Stimulated activated CD4-positive, alpha-beta T cell treated with anti-CD3 and anti-CD28 coated beads, Interleukin-15, amount 100 ng/mL, for 24 hours (primary cell): ENCODE measurements around the gene ASNSD1.
"Not testable (repeated sequence)": the region's sequence is repeated elsewhere in the genome, so short reads cannot be mapped to it uniquely, and the experiment has no call there.

Experiments used
- DNase-seq: peaks from one replicate; pipeline ENCODE4 v3.0.0-alpha.2; 2020

ASNSD1 gene

DNA sequence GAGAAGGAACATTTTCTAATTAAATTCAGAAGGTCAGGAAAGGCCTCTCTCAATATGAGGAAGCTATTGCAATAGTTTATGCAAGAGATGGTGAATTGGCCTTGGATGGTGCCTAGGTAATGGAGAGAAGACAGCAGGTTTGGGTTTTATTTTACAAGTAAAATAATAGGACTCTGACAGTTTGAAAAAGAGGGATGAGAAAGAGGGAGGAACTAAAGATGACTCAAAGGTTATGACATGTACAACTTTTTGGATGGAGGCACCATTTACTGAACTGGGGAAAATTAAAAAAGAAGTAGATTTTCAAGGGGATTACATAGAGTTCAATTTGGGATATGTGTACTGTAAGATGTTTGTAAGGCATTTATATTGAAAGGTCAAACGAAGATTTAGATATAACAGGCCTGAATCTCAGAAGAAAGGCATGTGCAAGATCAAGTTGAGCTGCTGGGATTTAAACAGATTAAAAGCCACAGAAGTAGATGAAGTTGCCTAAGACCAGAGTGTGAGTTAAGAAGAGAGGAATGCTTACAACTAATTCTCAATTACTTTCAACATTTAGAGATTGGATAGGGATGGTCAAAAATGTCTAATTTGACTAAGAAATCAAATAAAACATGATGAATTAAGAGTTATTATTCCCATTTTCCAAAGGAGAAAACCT is 12.3 kb upstream of the ASNSD1 start:
- no peak for DNase-seq

DNA sequence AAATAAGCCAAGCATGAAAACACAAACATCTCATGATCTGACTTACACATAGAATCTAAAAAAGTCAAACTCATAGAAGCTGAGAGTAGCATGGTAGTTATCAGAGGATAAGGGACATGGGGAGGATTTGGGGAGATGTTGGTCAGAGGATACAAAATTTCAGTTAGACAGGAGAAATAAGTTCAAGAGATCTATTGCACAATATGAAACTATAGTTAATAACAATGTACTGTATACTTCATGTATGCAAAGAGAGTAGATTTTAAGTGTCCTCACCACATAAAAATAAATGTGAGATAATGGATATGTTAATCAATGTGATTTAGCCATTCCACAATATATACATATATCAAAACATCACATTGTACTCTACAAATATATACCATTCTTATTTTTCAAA is 10.0 kb upstream of the ASNSD1 start:
- no peak for DNase-seq

DNA sequence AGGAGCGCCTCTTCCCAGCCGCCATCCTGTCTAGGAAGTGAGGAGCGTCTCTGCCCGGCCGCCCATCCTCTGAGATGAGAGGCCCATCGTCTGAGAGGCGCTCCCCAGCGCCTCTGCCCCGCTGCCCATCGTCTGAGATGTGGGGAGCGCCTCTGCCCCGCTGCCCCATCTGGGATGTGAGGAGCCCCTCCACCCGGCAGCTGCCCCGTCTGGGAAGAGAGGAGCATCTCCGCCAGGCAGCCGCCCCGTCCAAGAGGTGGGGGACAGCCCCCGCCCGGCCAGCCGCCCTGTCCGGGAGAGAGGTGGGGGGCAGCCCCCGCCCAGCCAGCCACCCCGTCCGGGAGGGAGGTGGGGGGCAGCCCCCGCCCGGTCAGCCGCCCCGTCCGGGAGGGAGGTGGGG is 7.8 kb upstream of the ASNSD1 start:
- not testable (repeated sequence) for DNase-seq

DNA sequence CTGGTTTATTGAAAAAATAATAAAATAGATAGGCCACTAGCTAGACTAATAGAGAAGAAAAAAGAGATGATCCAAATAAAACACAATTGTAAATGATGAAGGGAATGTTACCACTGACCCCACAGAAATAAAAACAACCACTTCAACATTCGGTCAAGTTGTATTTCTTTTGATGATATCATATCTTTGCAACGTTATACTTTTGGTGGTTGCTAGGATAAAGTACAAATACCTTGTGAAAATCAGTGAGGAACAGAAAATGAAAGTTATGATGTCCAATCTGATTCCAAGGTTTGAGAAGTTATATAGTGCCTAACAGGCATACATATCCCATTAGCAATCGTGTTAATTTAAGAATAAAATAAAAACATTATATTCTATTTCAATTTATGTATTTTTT is 6.6 kb upstream of the ASNSD1 start:
- DNase-seq = no peak

DNA sequence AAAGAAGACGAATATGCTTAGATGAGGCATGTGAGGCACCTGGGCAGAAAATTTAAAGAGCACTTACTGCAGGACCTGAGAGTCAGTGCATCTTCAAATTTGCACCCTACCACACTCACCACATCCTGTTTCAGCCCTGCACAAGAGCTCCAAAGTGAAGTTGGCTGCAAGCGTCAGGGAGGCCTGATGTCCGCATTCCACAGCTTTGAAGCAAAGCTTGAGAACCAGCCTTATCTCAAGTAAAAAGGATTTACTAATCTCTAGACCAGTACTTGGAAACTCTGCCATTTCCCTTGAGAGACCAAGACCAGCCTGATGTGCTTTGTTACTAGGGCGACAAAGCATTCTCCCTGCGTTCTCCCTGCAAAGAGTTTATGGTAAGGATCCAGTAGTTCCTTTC is 3.4 kb upstream of the ASNSD1 start:
- peak; percentile 54 for DNase-seq

DNA sequence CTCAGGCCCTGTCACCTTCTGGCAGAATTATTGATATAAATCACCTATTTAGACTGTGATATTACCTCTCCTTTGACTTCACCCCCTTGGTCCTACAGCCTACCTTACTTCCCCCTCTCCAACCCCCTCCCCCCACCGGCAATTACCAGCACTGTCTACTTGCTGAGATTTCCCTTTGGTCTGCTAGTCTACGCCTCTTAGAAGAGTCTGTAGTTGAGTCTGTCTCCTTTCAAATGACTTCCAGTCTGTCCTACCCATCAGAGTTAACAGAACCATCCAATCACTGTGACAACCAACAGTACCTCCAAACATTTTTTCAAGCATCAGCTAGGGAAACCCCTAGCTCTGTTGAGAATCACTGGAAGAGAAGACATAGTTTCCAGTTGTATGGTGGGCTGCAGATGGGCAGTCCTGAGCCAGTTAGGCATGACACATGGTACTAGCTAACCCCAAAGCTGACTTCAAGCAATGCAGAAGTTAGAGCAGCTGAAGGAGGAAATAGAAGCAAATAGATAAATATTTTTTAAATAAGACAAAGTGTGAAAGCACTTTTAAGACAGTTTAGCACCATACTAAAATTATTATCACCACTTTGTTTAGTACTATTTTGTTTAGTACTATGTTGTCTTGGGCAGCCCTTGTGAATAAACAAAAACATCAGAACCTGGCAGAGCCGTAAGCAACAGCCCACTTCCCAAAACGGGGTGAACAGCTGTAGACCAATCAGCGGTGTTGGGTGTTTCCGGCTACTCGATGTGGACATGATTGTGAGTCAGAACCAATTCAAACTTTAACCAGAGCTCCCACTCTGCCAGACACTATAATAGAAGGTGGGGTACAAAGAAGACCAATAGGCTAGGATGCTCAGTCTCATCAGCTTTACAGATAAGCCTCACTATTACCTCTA is 2.7 kb upstream of the ASNSD1 start:
- peak; percentile 34 for DNase-seq

DNA sequence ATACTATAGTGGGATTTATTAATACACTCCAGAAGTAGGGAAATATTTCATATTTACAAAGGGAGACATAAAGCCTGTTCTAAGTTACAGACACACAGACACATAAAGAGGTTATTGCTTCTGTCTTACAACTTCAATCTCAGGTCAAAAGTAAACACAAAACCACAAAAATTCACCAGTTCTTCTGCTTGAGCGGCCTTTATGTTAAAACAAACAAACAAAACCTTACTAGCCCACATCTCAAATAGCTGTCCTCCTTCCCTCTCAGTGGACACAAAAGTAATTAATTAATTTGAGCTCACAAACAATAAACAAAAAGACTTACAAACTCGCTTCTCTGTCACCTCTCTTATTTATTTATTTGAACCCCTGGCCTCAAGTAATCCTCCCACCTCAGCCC is 1.5 kb upstream of the ASNSD1 start:
- DNase-seq = no peak

DNA sequence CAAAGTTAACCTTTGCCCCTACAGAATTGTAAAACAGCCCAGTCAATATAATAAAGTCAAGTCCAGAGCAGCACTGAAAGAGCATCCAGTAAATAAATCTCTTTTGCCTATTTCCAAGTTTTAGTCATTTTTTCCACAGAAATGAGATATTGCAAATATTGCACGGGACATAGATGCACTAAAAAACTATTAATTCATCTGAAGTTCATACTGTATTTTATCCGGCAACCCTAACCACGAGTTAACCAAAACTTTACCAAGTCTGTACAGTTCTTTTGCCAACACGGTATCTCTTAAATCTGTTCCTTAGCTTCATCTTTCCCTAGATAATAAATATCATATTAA is 484 bp upstream of the ASNSD1 start:
- no peak for DNase-seq

DNA sequence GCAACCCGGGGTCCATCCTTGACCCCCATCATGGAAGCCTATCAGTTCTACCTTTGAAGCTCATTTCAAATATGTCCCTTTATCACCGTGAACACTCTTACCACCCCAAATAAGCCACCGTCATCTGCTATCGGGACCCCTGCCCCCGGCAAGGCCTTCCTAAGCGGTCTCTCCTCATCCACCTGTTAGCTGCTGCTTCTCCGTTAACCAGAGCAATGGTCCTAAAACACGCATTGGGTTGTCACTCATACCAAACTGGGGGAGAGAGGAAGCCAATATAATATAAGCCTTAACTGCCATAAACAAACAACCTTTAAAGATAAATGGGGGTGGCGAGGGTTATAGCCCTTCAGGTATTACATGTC is 680 bp downstream of the ASNSD1 start:
- no peak for DNase-seq

DNA sequence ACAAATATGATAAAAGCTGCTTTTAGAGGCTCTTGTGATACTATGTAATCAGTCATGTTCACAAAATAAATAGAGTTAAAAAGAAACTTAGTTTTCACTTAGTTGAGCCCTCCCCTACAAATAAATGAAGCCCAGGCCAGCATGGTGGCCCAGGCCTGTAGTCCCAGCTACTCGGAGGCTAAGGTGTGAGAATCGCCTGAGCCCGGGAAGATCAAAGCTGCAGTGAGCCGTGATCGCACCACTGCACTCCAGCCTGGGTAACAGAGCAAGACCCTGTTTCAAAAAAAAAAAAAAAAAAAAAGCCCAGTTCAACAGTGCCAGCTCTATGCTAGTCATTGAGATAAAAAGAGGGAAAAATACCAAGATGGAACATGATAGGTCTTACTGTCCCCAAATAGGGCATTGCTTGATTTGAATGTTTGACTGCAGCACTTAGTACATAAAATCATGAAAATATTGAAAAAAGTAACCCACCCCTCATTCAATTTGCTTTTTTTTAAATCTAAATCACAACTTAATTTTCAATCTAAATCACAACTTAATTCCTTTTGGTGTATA is 1.5 kb downstream of the ASNSD1 start:
- DNase-seq = no peak

DNA sequence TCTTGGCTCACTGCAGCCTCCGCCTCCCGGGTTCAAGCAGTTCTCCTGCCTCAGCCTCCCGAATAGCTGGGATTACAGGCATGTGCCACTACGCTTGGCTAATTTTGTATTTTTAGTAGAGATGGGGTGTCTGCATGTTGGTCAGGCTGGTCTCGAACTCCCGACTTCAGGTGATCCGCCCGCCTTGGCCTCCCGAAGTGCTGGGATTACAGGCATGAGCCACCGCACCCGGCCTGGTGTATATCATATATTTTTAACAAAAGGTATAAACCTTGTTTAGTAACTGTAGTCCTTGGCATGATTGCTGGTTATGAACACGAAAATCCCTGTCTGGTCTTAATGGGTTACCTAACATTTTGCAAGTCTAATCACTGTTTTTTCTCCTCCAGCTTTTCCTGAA is 2.1 kb downstream of the ASNSD1 start:
- not testable (repeated sequence) for DNase-seq

DNA sequence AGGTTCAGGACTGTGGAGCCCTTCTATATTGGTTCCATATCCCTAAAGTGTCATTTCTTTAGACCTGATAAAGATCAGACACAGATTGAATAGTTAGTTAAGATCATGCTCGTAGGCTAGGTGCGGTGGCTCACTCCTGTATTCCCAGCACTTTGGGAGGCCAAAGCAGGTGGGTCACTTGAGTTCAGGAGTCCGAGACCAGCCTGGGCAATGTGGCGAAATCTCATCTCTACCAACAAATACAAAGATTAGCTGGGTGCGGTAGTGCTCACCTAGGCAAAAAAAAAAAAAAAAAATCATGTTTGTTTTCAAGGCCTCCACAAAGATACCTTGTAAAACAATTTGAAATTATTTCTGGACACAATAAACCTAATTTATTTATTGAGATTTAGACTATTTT is 8.7 kb downstream of the ASNSD1 start:
- DNase-seq = no peak

DNA sequence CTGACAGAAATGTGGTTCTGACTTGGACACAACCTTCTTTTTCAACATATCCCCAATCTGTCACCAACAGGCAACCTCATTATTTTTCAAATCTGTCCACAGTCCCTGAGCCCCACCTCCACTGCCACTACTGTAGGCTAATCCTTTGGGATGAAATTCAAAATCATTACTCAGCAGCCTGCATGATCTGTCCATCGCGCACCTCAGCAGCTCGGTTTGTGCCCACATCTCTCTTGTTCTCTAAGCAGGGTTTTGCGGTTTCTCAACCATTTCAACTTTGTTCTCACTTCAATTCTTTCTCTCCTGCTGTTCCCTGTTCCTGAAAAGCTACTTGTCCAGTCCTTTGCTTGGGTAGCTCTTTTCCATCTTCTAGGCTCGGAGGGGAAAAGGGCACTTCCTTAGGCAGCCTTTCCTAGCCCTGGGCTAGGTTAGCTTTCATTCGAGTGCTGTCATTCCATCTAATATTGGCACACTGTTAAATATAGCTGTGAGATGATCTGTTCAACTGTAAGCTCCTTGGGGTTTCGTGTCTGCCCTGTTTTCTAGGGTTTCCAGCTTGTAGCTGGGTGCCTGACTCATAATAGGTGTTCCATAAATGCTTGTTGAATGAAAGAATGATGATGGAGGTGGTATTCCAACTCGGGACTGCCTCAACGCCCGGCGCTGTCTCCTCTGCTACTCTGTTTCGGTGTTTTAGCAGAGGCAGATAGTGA is 12.6 kb downstream of the ASNSD1 start:
- no peak for DNase-seq

DNA sequence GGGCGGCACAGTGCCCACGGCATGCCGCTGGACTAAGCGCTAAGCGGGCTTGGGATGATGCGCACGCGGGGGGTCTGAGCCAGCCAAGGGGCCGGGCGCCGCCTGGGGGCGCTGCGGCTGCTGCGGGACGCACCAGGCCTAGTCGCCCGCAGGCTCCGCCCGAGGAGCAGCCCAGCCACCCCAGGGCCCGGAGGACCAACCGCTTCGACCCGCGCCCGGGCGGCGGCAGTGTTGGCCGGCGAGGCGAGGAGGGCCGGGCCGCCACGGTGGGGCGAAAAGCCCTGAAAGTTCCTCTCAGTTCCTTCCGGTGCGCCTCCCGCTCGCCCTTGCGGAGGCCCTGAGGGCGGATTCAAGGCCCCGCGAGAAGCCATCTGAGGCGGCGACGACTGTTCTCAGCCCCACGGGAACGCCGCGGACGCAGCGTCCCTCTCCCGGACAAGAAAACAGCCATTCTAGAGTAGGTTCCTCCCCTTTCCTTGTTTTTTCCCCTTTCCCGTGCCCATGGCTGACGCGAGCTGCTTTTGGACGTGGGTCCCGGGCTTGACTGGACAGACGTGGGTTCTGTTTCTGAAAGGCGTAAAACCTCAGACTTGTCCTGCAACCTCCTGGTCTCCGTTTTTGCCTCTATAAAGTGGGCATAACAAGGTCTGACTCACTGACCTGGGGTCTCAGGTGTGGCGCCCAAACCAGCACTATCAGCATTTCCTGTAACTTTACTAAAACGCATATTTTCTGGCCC is 13.3 kb downstream of the ASNSD1 start, which contains the start of gene ANKAR:
ANKAR (plus strand) TSS at position 297 of the 739 bp plus-strand sequence. CDS start 1,821 bp downstream, outside the sequence.
- peak; percentile 86 for DNase-seq

DNA sequence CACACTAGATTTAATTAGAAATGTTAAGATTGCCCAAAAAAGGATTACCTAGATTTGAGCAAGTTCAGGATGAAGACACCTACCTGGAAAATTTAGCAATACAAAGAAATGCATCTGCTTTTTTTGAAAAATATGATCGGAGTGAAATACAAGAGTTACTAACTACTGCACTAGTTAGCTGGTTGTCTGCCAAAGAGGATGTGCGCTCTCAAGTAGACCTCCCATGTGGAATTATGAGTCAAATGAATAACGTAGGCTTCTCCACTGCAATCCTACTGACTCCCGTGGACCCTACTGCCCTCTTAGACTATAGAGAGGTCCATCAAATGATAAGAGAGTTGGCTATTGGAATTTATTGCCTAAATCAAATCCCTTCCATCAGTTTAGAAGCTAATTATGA is 15.2 kb downstream of the ASNSD1 start:
- DNase-seq = no peak

DNA sequence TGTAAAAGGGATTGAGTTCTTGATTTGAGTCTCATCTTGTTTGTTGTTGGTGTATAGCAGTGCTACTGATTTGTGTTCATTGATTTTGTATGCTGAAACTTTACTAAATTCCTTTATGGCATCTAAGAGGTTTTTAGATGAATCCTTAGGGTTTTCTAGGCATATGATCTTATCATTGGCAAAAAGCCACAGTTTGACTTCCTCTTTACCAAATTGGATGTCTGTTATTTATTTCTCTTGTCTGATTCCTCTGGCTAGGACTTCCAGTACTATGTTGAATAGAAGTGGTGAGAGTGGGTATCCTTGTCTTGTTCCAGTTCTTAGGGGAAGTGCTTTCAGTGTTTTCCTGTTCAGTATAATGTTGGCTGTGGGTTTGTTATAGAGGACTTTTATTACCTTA is 18.0 kb downstream of the ASNSD1 start:
- no peak for DNase-seq

DNA sequence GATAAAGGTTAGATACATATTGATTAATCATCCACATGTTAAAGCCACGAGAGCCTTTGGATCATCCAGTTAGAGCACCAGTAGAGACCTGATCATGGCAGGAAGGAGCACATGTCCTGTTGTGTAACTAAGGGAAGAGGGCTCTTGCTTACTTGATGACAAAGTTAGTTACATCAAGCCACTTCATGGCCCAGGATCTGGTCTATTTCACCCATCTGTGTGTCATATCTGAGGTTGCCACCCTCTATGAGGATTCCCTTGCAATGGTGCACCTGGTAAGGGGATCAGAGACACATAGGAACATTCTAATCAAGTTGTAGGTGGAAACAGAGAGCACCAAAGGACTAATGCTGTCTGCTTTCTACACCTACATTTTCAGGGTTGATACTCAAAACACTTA is 19.9 kb downstream of the ASNSD1 start:
- DNase-seq = peak; percentile 9

DNA sequence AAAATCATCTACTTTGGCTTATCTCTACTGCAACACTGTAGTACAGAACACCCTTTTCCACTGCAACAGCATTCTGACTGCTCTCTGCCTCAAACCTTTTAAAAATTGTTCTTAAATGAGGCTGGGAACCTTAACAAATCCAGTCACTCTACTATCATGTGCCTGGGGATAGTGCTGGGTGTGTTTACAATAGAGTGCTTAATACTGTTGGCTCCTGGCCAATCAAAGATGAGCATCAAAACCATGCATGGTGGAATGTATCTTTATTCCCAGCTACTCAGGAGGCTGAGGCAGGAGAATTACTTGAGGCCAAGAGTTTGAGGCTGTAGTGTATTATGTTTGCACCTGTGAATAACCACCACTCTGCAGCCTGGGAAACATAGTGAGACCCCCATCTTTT is 20.6 kb downstream of the ASNSD1 start:
- no peak for DNase-seq

DNA sequence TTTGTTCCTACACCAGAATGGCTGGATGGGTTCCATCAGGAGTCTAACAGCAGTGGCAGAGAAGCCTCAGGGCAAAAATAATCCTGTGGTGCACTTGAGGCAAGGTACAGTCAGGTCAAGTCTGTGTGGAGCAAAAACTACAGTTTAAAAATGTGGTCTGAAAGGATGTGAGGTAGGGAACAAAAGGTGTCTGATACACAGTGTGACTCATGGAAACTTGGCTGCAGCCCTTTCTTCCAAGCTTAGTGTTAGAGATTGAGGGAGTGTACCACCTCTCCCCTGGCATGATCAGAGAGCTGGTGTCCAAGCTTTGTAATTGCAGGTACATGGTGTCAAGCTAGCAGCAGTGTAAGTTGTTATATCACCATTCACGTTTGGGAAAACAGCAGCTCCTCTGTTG is 22.1 kb downstream of the ASNSD1 start:
- peak; percentile 36 for DNase-seq

DNA sequence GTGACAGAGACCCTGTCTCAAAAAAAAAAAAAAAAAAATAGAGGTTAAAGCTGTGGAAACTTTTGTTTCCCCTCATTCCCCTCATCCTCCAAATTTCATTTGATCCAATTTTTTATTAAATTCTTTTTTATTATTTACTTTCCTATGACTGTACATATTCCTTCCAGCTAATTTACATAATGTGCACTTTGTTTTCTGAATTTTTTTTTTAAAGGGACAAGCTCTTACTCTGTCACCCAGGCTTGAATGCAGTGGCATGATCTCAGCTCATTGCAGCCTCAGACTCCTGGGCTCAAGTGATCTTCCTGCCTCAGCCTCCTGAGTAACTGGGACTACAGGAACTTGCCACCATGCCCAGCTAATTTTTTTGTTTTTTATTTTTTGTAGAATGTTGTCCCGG is 23.6 kb downstream of the ASNSD1 start:
- DNase-seq = no peak

DNA sequence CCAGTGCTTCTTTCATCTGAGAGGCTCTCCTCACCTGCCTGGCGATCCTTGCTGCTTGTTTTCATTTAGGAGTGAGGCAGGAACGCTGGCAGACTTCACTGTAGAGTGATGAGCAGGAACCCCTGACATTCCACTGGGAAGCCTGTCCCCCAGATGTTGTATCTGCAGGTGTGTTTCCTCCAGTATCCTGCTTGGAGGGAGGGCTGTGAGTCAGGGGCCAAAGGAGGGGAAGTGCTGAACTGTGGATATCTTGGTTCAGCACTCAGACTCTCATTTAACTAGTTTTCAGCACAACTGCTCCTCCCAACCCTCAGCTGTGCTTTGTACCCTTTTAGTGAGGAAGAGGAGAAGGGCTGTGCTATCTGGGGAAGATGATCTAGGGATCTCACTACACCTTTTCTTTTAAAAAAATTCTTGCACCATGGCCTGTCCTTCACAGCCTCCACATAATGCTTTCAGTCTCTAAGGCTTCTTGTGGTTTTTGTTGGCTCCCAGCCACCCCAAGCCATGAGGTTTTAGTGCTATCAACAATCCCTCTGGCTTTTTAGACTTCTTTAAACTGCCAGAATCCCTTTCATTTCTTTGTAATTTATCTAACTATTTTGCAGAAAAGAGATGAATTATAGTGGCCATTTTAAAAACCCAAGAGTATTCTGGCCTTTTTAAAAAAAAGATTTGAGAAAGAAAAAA is 24.4 kb downstream of the ASNSD1 start:
- DNase-seq = no peak

DNA sequence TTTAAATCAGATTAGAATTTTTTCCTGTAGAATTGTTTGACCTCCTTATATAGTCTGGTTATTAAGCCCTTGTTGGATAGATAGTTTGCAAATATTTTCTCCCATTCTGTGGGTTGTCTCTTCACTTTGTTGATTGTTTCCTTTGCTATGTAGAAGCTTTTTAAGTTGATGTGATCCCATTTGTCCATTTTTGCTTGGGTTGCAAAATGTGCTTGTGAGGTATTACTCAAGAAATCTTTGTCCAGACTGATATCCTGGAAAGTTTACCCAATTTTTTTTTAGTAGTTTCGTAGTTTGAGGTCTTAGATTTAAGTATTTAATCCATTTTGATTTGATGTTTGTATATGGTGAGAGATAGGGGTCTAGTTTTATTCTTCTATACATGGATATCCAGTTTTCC is 26.5 kb downstream of the ASNSD1 start:
- DNase-seq = not testable (repeated sequence)
